Sigmoid colon (tissue), 4 donors: ENCODE measurements around the gene FUOM.

ENCODE experiments used
- CTCF ChIP-seq, 4 experiments: fragments of 450-650 bp in 3 of 4; fragments of 200-600 bp in 1 of 4; IDR thresholded peaks; one replicate each; pipeline ENCODE4 v1.5.1; 2016 to 2019; ENCODE audit warnings: antibody characterized with exemption in 4 of 4, mild to moderate bottlenecking in 3 of 4, moderate library complexity in 2 of 4
- EP300 ChIP-seq, 4 donors: sonication (generic); formaldehyde crosslinking; IDR thresholded peaks; one replicate each; pipeline ENCODE4 v1.6.1; 2017; ENCODE audit warnings: antibody characterized with exemption in 4 of 4
- POLR2A ChIP-seq, 2 donors: fragments of 450-650 bp; IDR thresholded peaks; one replicate each; pipeline ENCODE4 v1.6.1; 2016; ENCODE audit warnings: antibody characterized with exemption in 2 of 2, mild to moderate bottlenecking in 2 of 2, moderate library complexity in 2 of 2
- POLR2AphosphoS5 ChIP-seq, 4 donors: sonication (generic); formaldehyde crosslinking; IDR thresholded peaks; one replicate each; pipeline ENCODE4 v1.6.1; 2017; ENCODE audit warnings: antibody characterized with exemption in 4 of 4

- TF ChIP-seq CTCF (IDR thresholded peaks at IDR 0.05) (no peak), EP300 (IDR thresholded peaks at IDR 0.05) (no peak), POLR2A (IDR thresholded peaks at IDR 0.05) (no peak), POLR2AphosphoS5 (IDR thresholded peaks at IDR 0.05) (no peak)
Measured at GRCh38 chr10:133353988-133354605, 3.7 kb downstream of the FUOM start.
